GM23248 (cell line): ENCODE data around the gene MTERF4.

Experiments used
- EZH2 ChIP-seq: fragments of 200-600 bp; sonication (generic); IDR thresholded peaks from 2 replicates; pipeline ENCODE4 v1.6.1; 2018; ENCODE audit warnings: antibody characterized with exemption, mild to moderate bottlenecking; ENCODE audit not compliant: insufficient read depth, poor library complexity, severe bottlenecking
- EZH2phosphoT487 ChIP-seq: fragments of 200-600 bp; sonication (generic); IDR thresholded peaks from 2 replicates; pipeline ENCODE4 v1.6.1; 2018; ENCODE audit warnings: antibody characterized with exemption, moderate library complexity, mild to moderate bottlenecking, low read depth; ENCODE audit not compliant: insufficient read depth

GRCh38 chr2:241092677-241093076 is 9.4 kb downstream of the MTERF4 start:
- TF ChIP-seq EZH2phosphoT487 (no peak), EZH2 (no peak)
